Neuron (in vitro differentiated cells): ENCODE data around the gene KRTAP2-3.
"Not testable (repeated sequence)": the region's sequence is repeated elsewhere in the genome, so short reads cannot be mapped to it uniquely, and the experiment has no call there.

Source experiments
- H2AFZ ChIP-seq: one replicate; pipeline ENCODE4 v1.6.1; 2013; ENCODE audit warnings: low read depth, mild to moderate bottlenecking, inconsistent platforms, low read length, moderate library complexity
- H3K27me3 ChIP-seq: one replicate; pipeline ENCODE4 v1.6.1; 2013; ENCODE audit warnings: low read length; ENCODE audit not compliant: insufficient read depth
- H3K36me3 ChIP-seq: one replicate; pipeline ENCODE4 v1.6.1; 2013; ENCODE audit warnings: low read length; ENCODE audit not compliant: insufficient read depth
- H3K4me1 ChIP-seq: one replicate; pipeline ENCODE4 v1.6.1; 2013; ENCODE audit warnings: low read length; ENCODE audit not compliant: insufficient read depth
- H3K4me3 ChIP-seq: 2 replicates; pipeline ENCODE4 v1.5.1; 2013; ENCODE audit warnings: mild to moderate bottlenecking, low read length, moderate library complexity
- H3K9me3 ChIP-seq: one replicate; pipeline ENCODE4 v1.6.1; 2013; ENCODE audit warnings: low read length

KRTAP2-3 gene

DNA sequence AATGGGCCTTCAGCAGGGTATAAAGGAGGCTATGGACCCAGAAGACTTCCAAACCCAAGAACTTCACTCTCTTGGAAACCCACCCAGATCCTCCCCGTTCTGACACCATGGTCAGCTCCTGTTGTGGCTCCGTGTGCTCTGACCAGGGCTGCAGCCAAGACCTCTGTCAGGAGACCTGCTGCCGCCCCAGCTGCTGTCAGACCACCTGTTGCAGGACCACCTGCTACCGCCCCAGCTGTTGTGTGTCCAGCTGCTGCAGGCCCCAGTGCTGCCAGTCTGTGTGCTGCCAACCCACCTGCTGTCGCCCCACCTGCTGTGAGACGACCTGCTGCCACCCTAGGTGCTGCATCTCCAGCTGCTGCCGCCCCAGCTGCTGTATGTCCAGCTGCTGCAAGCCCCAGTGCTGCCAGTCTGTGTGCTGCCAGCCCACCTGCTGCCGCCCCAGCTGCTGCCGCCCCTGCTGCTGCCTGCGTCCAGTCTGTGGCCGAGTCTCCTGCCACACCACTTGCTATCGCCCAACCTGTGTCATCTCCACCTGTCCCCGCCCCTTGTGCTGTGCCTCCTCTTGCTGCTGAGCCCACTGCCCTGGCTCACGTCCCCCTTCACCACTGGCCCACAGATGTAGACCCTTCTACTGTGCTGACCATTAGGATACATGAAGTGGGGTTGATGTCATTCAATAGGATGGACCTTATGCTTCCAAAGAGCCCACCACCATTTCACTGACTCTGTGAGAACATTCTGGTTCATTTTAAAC is 24.4 kb upstream of the KRTAP2-3 start, which contains the start of gene KRTAP4-7:
KRTAP4-7 (plus strand) TSS at position 51 of the 757 bp plus-strand sequence; CDS start at position 108, 57 bp downstream.
- not testable (repeated sequence) for H3K9me3 ChIP-seq, H3K4me1 ChIP-seq, H3K4me3 ChIP-seq, H2AFZ ChIP-seq, H3K36me3 ChIP-seq, H3K27me3 ChIP-seq

DNA sequence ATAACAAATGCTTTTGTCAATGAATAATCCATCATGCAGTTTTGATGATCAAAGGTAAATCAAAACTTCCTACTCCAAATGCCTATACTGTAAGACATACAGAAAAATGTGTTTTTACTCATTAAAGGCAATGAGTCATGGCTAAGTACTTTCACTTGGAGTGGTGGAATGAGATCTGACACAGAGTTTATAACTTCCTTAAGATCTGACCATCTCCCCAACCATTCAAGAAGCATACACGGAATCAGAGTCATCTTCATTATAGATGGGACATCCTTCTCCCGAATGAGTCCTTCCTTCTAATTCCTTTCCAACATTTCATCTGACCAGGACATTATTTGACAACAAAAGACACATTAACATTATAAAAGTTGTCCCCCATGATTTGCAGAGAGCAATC is 23.5 kb upstream of the KRTAP2-3 start:
- H3K27me3 ChIP-seq, H3K4me3 ChIP-seq, H3K36me3 ChIP-seq, H3K4me1 ChIP-seq, H2AFZ ChIP-seq, H3K9me3 ChIP-seq: not testable (repeated sequence)

DNA sequence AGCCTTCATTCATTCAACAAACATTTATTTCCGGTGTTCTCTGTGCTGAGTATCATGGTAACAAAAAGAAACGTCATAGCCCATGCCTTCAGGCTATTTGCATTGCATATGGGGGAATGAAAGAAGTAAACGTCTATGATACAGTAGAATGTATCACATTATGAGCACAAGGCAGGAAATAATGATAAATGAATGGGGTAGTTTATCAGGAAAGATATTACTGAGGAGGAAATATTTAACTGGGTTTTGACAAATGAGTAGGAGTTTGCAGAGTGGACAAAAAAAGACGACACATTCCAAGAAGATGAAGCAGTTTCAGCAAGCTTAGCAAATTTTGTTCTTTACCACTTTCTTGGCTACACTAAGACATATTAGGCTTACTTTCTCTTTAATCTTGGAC is 22.7 kb upstream of the KRTAP2-3 start:
- Histone ChIP-seq H3K4me3 (no peak overlapping the region), H3K9me3 (no peaks in the 10 kb centered on the region), H3K36me3 (no peaks in the 10 kb centered on the region), H3K4me1 (no peaks in the 10 kb centered on the region), H2AFZ (no peak overlapping the region), H3K27me3 (no peaks in the 10 kb centered on the region)

DNA sequence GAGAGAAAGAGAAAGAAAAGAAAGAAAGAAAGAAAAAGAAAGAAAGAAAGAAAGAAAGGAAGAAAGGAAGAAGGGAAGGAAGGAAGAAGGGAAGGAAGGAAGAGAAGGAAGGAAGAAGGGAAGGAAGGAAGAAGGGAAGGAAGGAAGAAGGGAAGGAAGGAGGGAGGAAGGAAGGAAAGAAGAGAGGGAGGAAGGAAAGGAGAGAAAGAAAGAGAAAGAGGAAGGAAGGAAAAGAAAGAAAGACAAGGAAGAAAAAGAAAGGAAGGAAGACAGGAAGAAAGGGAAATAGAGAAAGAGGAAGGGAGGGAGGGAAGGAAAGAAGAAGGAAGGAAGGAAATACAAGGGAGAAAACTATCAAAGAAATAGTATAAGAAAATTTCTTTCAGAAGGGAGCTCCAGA is 16.9 kb upstream of the KRTAP2-3 start:
- no peaks in the 10 kb centered on the region for H3K27me3 ChIP-seq
- no peak overlapping the region for H2AFZ ChIP-seq
- H3K36me3 ChIP-seq = no peaks in the 10 kb centered on the region
- no peaks in the 10 kb centered on the region for H3K4me1 ChIP-seq
- H3K4me3 ChIP-seq = no peak overlapping the region
- no peaks in the 10 kb centered on the region for H3K9me3 ChIP-seq

DNA sequence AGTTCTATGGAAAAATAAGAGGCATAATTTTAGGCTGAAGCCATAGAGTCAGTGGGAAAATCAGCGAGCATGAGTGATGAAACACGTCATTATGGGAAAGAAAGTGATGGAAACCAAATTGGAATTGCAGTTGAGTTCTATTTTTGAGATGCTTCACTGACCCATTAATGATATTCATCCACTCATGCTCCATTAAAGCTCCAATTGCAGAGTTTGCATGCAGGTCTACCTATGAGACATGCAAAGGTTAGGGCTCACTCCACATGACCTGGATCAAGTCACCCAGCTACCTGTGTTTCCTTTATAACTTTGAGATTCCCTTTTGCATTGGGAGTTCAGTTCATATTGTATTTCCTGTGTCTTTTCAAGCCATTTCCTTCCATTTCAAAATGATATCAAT is 13.8 kb upstream of the KRTAP2-3 start:
- no peaks in the 10 kb centered on the region for H3K4me1 ChIP-seq

DNA sequence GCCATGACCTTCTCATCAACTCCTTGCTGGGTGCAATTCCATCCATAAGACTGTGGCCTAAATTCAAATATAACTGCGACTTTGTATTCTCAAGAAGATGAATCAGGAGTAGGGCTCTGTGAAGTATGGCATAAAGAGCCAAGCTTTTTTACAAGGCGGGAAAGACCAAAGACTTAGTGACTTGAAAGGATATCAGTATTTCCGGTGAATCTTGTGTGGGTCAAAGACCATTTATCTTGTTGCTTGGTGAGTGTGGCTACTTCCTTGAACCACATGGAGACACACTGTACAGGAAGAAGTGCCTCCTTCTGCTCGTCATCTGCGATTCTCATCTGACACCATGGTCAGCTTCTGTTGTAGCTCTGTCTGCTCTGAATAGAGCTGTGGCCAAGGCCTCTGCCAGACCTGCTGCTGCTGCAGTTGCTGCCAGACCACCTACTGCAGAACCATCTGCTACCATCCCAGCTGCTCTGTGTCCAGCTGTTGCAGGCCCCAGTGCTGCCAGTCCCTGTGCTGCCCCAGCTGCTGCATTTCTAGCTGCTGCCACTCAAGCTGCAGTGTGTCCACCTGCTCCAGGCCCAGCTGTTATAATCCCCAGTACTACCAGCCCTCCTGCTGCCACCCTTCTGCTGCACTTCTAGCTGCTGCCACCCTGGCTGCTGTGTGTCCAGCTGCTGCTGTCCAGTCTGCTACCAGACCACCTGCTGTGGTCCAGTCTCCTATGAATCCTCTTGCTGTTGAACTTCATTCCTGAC is 11.9 kb upstream of the KRTAP2-3 start:
- Histone ChIP-seq H3K4me1 (no peaks in the 10 kb centered on the region), H3K36me3 (no peaks in the 10 kb centered on the region), H3K27me3 (no peaks in the 10 kb centered on the region), H2AFZ (no peak overlapping the region), H3K9me3 (no peaks in the 10 kb centered on the region), H3K4me3 (no peak overlapping the region)

More for the DNA sequence above, 13.8 kb upstream of the KRTAP2-3 start:
- H2AFZ ChIP-seq = no peak overlapping the region
- no peaks in the 10 kb centered on the region for H3K36me3 ChIP-seq
- H3K9me3 ChIP-seq = no peaks in the 10 kb centered on the region
- no peaks in the 10 kb centered on the region for H3K27me3 ChIP-seq
- H3K4me3 ChIP-seq = no peak overlapping the region

DNA sequence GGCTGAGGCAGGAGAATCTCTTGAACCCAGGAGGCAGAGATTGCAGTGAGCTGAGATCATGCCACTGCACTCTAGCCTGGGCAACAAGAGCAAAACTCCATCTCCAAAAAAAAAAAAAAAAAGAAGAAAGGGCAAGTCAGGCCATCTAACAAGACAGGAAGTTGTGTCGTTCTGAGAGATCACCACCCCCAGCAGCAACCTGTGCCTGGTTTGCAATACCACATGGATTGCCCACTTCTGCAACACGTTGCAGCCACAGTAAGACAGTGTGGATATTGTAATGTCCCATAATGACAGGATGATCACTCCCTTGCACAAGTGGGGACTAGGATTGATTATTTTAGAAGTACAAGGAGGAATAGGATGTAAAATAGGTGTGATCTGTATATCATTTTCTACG is 9.1 kb upstream of the KRTAP2-3 start:
- no peaks in the 10 kb centered on the region for H3K27me3 ChIP-seq
- H2AFZ ChIP-seq = no peak overlapping the region
- no peaks in the 10 kb centered on the region for H3K36me3 ChIP-seq
- H3K4me1 ChIP-seq = no peaks in the 10 kb centered on the region
- H3K9me3 ChIP-seq = no peaks in the 10 kb centered on the region
- no peak overlapping the region for H3K4me3 ChIP-seq

DNA sequence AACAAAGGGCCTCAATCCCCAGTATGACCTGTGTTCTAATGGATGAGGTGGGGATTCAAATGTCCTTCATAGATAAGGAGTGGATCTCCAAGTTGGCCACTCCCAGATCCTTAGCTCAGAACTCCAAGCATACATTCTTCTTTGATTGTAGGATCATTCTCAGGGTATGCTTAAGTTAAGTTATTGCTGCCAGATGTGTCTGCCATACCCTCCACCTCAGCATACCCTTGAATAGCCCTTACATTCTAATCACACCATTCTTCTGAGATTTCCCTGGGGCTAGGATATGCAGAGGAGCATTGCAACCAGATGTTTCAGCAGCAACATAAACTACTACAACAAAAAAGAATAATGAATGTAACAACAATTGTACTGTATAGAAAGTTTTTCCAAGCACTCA is 7.4 kb upstream of the KRTAP2-3 start:
- Histone ChIP-seq H3K4me1 (no peaks in the 10 kb centered on the region), H3K9me3 (no peaks in the 10 kb centered on the region), H3K36me3 (no peaks in the 10 kb centered on the region), H3K27me3 (no peaks in the 10 kb centered on the region), H3K4me3 (no peak overlapping the region), H2AFZ (no peak overlapping the region)

DNA sequence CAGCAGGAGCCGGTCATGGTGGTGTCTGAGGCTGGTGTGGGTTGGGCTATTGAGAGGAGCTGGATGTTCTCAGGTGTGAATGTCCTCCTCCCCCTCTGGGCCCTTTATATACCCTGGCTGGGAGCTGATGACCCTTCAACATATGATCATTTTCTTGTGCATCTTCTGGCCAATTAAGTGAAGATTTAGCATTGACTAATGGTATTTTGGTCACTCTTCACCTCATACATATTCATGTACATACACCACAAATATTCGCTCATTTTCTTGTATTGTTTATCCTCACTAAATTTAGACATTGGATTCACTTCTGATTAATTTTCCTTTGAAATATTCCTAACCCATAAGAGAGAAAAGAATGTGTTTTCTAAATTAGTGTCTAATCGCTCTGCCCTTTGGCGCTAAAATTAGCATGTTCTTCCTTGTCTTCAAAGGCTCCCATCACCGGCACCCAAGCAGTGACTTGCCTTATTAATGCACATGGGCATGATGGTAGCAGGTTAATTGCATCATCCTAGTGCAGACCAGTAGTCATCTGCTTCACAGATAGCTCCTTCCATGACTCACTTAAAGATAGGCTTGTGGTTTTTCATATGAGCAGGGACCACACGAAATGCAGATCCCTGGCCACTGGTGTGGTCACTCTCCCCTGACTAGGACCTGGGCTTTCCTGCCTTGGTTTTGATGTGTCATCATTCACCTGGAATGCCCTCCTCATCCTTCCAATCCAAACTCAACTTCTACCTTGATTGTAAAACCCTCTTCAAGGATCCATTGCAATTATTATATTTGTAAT is 6.1 kb upstream of the KRTAP2-3 start, which contains the start of gene KRTAP2-4:
KRTAP2-4 (minus strand) TSS at position 51 of the 796 bp plus-strand sequence; CDS start at position 17, 34 bp downstream.
- no peak within 1 kb of the TSS for H2AFZ ChIP-seq
- H3K27me3 ChIP-seq = no peaks in the 10 kb centered on the region
- no peaks in the 10 kb centered on the region for H3K9me3 ChIP-seq
- H3K4me1 ChIP-seq = no peaks in the 10 kb centered on the region
- no peaks in the 10 kb centered on the region for H3K36me3 ChIP-seq
- H3K4me3 ChIP-seq = no peak within 1 kb of the TSS

DNA sequence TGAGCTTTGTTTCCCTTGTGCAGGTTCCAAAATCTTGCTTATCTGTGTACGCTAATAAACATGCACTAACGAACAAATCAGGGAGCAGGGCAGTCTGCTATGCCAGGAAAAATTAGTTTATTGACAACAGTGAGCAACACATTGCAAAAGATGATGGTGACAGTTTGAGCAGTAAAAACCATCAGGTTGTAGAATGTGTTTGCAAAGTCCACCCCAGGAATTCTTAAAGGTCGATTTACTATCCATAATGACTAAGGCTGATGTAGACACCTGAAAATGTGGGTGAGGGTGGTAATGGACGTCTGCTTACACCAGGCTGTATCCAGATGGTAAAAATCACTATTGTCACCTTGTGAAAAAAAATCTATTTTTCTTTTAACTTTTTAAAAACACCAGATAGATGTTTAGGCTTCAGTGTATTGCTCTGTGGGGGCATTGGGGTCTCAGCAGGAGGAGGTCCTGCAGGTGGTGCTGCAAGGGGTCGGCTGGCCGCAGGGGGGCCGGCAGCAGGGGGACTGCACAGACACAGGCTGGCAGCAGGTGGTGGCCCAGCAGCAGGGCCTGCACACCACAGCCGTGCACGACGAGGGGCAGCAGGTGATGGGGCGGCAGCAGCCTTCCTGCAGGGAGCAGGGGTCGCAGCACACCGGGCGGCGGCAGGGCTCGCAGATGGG is 5.2 kb upstream of the KRTAP2-3 start:
- not testable (repeated sequence) for H3K4me3 ChIP-seq, H2AFZ ChIP-seq, H3K9me3 ChIP-seq, H3K4me1 ChIP-seq, H3K36me3 ChIP-seq, H3K27me3 ChIP-seq

DNA sequence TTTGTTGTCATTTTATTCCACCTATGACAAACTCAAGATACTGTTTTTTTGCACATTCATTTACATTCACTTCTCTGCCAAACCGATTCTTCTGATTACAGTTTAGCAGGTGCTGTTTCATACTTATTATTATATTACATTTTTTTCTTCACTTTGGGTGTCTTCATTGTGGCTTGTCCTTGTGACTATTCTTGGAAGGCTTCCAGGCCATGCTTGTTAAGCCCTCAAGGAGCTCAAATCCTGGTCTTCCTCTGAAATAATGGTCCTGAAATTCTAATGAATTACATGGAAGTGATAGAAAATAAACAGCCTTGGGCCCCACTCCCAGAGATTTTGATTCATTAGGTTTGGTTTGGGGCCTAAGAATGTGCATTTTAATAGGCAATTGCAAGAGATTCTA is 4.4 kb upstream of the KRTAP2-3 start:
- no peaks in the 10 kb centered on the region for H3K4me1 ChIP-seq
- H3K36me3 ChIP-seq = no peaks in the 10 kb centered on the region
- H3K9me3 ChIP-seq = no peaks in the 10 kb centered on the region
- H2AFZ ChIP-seq = no peak overlapping the region
- no peak overlapping the region for H3K4me3 ChIP-seq
- H3K27me3 ChIP-seq = no peaks in the 10 kb centered on the region

DNA sequence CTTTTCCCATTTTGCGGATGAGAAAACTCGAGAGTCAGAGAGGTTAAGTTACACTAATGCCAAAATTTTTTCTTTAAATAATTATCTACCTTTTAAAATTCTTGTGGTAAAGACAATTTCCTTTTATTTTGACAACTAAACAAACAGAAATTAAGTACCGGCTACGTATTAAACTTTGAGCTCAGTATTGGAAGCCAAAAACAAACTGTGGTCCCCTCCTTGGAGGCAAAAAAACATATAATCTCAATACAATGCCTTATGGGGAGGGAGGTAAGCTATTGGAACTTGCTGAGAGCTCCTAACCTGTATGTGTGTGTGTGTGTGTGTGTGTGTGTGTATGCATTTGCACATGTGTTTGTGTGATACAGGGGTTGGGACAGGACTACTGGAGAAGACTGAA is 3.5 kb upstream of the KRTAP2-3 start:
- H3K36me3 ChIP-seq = no peaks in the 10 kb centered on the region
- no peaks in the 10 kb centered on the region for H3K9me3 ChIP-seq
- no peaks in the 10 kb centered on the region for H3K4me1 ChIP-seq
- no peak overlapping the region for H2AFZ ChIP-seq
- no peak overlapping the region for H3K4me3 ChIP-seq
- no peaks in the 10 kb centered on the region for H3K27me3 ChIP-seq
